Activated T-helper 2 cell treated with anti-CD3 and anti-CD28 coated beads, Interferon-gamma antibody, Interleukin-2, Interleukin-4, amounts not matched to agents 10 μg/mL and 5 μg/mL and 100 μg/mL, durations not matched to agents 14 hours and 24 hours and 36 hours (primary cell): Measurements from ENCODE around the gene PNMA1. TPM values are rescaled to one million over a fixed set of nuclear protein-coding genes. Genes with fewer than 3 reads are reported as not detected.

Source experiments
- DNase-seq: peaks from one replicate; pipeline ENCODE4 v3.0.0; 2021; ENCODE audit warnings: low spot score
- H3K27ac Mint-ChIP-seq: one replicate; pipeline ENCODE4 v1.8.0; 2021; ENCODE audit warnings: mixed read lengths
- H3K27me3 Mint-ChIP-seq: one replicate; pipeline ENCODE4 v1.8.0; 2021; ENCODE audit warnings: low read depth, mixed read lengths
- H3K36me3 Mint-ChIP-seq: one replicate; pipeline ENCODE4 v1.8.0; 2021; ENCODE audit warnings: low read depth, mixed read lengths
- H3K4me1 Mint-ChIP-seq: one replicate; pipeline ENCODE4 v1.8.0; 2021; ENCODE audit warnings: low read depth, mixed read lengths
- H3K4me3 Mint-ChIP-seq: one replicate; pipeline ENCODE4 v1.8.0; 2021; ENCODE audit warnings: low read depth, mild to moderate bottlenecking, moderate library complexity, mixed read lengths
- H3K9me3 Mint-ChIP-seq: one replicate; pipeline ENCODE4 v1.8.0; 2021; ENCODE audit warnings: mixed read lengths
- intact Hi-C: fragments of 100-400 bp; cut with micrococcal nuclease; formaldehyde crosslinking; loops from one replicate; pipeline ENCODE4 v1.15.1; 2023
- total RNA-seq: library from RNA; stranded (reverse); gene quantifications from 2 replicates; pipeline ENCODE4 v1.2.3, GENCODE V29; 2022

The PNMA1 gene
- total RNA-seq, 1 donor from 2014 or later, result 30.1 TPM

GRCh38 chr14:73695082-73695481, 19.1 kb downstream of the PNMA1 start:
- no peak for DNase-seq
- H3K4me3 Mint-ChIP-seq, result no peak overlapping the region
- H3K36me3 Mint-ChIP-seq, result no peaks in the 10 kb centered on the region
- H3K27ac Mint-ChIP-seq, result no peak overlapping the region
- H3K4me1 Mint-ChIP-seq, result peaks cover 22% of the 10 kb centered on the region
- intact Hi-C loops, result no loop called here
- no peaks in the 10 kb centered on the region for H3K27me3 Mint-ChIP-seq
- no peaks in the 10 kb centered on the region for H3K9me3 Mint-ChIP-seq

GRCh38 chr14:73694083-73694482, 20.1 kb downstream of the PNMA1 start:
- DNase-seq, result no peak
- Mint-ChIP-seq H3K4me1 (peaks cover 22% of the 10 kb centered on the region), H3K36me3 (no peaks in the 10 kb centered on the region), H3K4me3 (no peak overlapping the region), H3K27ac (no peak overlapping the region), H3K27me3 (no peaks in the 10 kb centered on the region), H3K9me3 (no peaks in the 10 kb centered on the region)
- intact Hi-C loops, result no loop called here

- H3K9me3 Mint-ChIP-seq, result no peaks in the 10 kb centered on the region
- H3K4me3 Mint-ChIP-seq, result no peak overlapping the region
- H3K27ac Mint-ChIP-seq, result no peak overlapping the region
- H3K27me3 Mint-ChIP-seq, result no peaks in the 10 kb centered on the region
- no peaks in the 10 kb centered on the region for H3K4me1 Mint-ChIP-seq
- H3K36me3 Mint-ChIP-seq, result no peaks in the 10 kb centered on the region
- no peak for DNase-seq
- intact Hi-C loops, result no loop called here
Measured at GRCh38 chr14:73686901-73687300, 27.3 kb downstream of the PNMA1 start.

GRCh38 chr14:73685328-73685727, 28.9 kb downstream of the PNMA1 start:
- Mint-ChIP-seq H3K27me3 (no peaks in the 10 kb centered on the region), H3K27ac (no peak overlapping the region), H3K4me1 (no peaks in the 10 kb centered on the region), H3K36me3 (no peaks in the 10 kb centered on the region), H3K9me3 (no peaks in the 10 kb centered on the region), H3K4me3 (no peak overlapping the region)
- intact Hi-C loops, result no loop called here
- DNase-seq, result no peak

- H3K27ac Mint-ChIP-seq, result no peak overlapping the region
- H3K4me3 Mint-ChIP-seq, result no peak overlapping the region
- intact Hi-C loops, result no loop called here
- no peaks in the 10 kb centered on the region for H3K36me3 Mint-ChIP-seq
- no peak for DNase-seq
- no peaks in the 10 kb centered on the region for H3K9me3 Mint-ChIP-seq
- H3K4me1 Mint-ChIP-seq, result no peaks in the 10 kb centered on the region
- no peaks in the 10 kb centered on the region for H3K27me3 Mint-ChIP-seq
Measured at GRCh38 chr14:73684627-73685026, 29.6 kb downstream of the PNMA1 start.

GRCh38 chr14:73680821-73681220, 33.4 kb downstream of the PNMA1 start:
- Mint-ChIP-seq H3K27me3 (no peaks in the 10 kb centered on the region), H3K27ac (no peak overlapping the region), H3K9me3 (no peaks in the 10 kb centered on the region), H3K4me1 (no peaks in the 10 kb centered on the region), H3K4me3 (no peak overlapping the region), H3K36me3 (no peaks in the 10 kb centered on the region)
- intact Hi-C loops, result no loop called here
- no peak for DNase-seq

GRCh38 chr14:73678698-73679097, 35.5 kb downstream of the PNMA1 start:
- Mint-ChIP-seq H3K9me3 (no peaks in the 10 kb centered on the region), H3K4me1 (no peaks in the 10 kb centered on the region), H3K27ac (no peak overlapping the region), H3K4me3 (no peak overlapping the region), H3K36me3 (no peaks in the 10 kb centered on the region), H3K27me3 (no peaks in the 10 kb centered on the region)
- no peak for DNase-seq
- intact Hi-C loops, result no loop called here

GRCh38 chr14:73674986-73675385, 39.2 kb downstream of the PNMA1 start:
- Mint-ChIP-seq H3K36me3 (no peaks in the 10 kb centered on the region), H3K4me3 (no peak overlapping the region), H3K27me3 (no peaks in the 10 kb centered on the region), H3K27ac (no peak overlapping the region), H3K4me1 (no peaks in the 10 kb centered on the region), H3K9me3 (no peaks in the 10 kb centered on the region)
- DNase-seq, result no peak
- intact Hi-C loops, result no loop called here

- no peaks in the 10 kb centered on the region for H3K4me1 Mint-ChIP-seq
- no peaks in the 10 kb centered on the region for H3K9me3 Mint-ChIP-seq
- no peak for DNase-seq
- H3K27me3 Mint-ChIP-seq, result no peaks in the 10 kb centered on the region
- H3K27ac Mint-ChIP-seq, result no peak overlapping the region
- intact Hi-C loops, result no loop called here
- H3K4me3 Mint-ChIP-seq, result no peak overlapping the region
- no peaks in the 10 kb centered on the region for H3K36me3 Mint-ChIP-seq
Measured at GRCh38 chr14:73667854-73668253, 46.3 kb downstream of the PNMA1 start.

- H3K27ac Mint-ChIP-seq, result no peak overlapping the region
- no peak for DNase-seq
- no peak overlapping the region for H3K4me3 Mint-ChIP-seq
- no peaks in the 10 kb centered on the region for H3K36me3 Mint-ChIP-seq
- intact Hi-C loops, result no loop called here
- H3K27me3 Mint-ChIP-seq, result no peaks in the 10 kb centered on the region
- H3K4me1 Mint-ChIP-seq, result no peaks in the 10 kb centered on the region
- no peaks in the 10 kb centered on the region for H3K9me3 Mint-ChIP-seq
Measured at GRCh38 chr14:73666583-73666982, 47.6 kb downstream of the PNMA1 start.

- Mint-ChIP-seq H3K4me3 (no peak overlapping the region), H3K27ac (no peak overlapping the region), H3K9me3 (no peaks in the 10 kb centered on the region), H3K36me3 (no peaks in the 10 kb centered on the region), H3K4me1 (no peaks in the 10 kb centered on the region), H3K27me3 (no peaks in the 10 kb centered on the region)
- intact Hi-C loops, result no loop called here
- DNase-seq, result no peak
Measured at GRCh38 chr14:73665130-73665529, 49.1 kb downstream of the PNMA1 start.

GRCh38 chr14:73663548-73664212, 50.5 kb downstream of the PNMA1 start:
- Mint-ChIP-seq H3K36me3 (no peaks in the 10 kb centered on the region), H3K27me3 (no peaks in the 10 kb centered on the region), H3K27ac (no peak overlapping the region), H3K4me1 (no peaks in the 10 kb centered on the region), H3K4me3 (no peak overlapping the region), H3K9me3 (no peaks in the 10 kb centered on the region)
- DNase-seq, result no peak
- intact Hi-C loops, result no loop called here

- H3K27ac Mint-ChIP-seq, result no peak overlapping the region
- H3K9me3 Mint-ChIP-seq, result no peaks in the 10 kb centered on the region
- intact Hi-C loops, result no loop called here
- no peaks in the 10 kb centered on the region for H3K27me3 Mint-ChIP-seq
- no peaks in the 10 kb centered on the region for H3K36me3 Mint-ChIP-seq
- no peak for DNase-seq
- no peak overlapping the region for H3K4me3 Mint-ChIP-seq
- H3K4me1 Mint-ChIP-seq, result no peaks in the 10 kb centered on the region
Measured at GRCh38 chr14:73662487-73662943, 51.7 kb downstream of the PNMA1 start.

- intact Hi-C loops, result no loop called here
- no peaks in the 10 kb centered on the region for H3K27me3 Mint-ChIP-seq
- H3K4me3 Mint-ChIP-seq, result no peak overlapping the region
- H3K27ac Mint-ChIP-seq, result no peak overlapping the region
- no peaks in the 10 kb centered on the region for H3K36me3 Mint-ChIP-seq
- DNase-seq, result no peak
- no peaks in the 10 kb centered on the region for H3K4me1 Mint-ChIP-seq
- no peaks in the 10 kb centered on the region for H3K9me3 Mint-ChIP-seq
Measured at GRCh38 chr14:73661872-73662271, 52.3 kb downstream of the PNMA1 start.
